Ectodermal cell (in vitro differentiated cells): ENCODE results near the gene HPX.

Experiments
- H3K27ac ChIP-seq: 2 replicates; pipeline ENCODE4 v1.7.0; 2013; ENCODE audit warnings: mild to moderate bottlenecking, low read depth, low read length; ENCODE audit not compliant: insufficient read depth, poor library complexity, severe bottlenecking
- H3K27me3 ChIP-seq: 2 replicates; pipeline ENCODE4 v1.7.0; 2013; ENCODE audit warnings: mild to moderate bottlenecking, low read length; ENCODE audit not compliant: insufficient read depth, control insufficient read depth, poor library complexity, severe bottlenecking
- H3K36me3 ChIP-seq: one replicate; pipeline ENCODE4 v1.7.0; 2013; ENCODE audit warnings: low read length; ENCODE audit not compliant: control insufficient read depth, insufficient read depth
- H3K4me1 ChIP-seq: one replicate; pipeline ENCODE4 v1.7.0; 2013; ENCODE audit warnings: low read length; ENCODE audit not compliant: control insufficient read depth, insufficient read depth
- H3K4me3 ChIP-seq: 2 replicates; pipeline ENCODE4 v1.7.0; 2013; ENCODE audit warnings: low read depth, low read length, control low read depth; ENCODE audit not compliant: insufficient read depth
- H3K9me3 ChIP-seq: 2 replicates; pipeline ENCODE4 v1.7.0; 2013; ENCODE audit warnings: mild to moderate bottlenecking, low read length, moderate library complexity; ENCODE audit not compliant: control insufficient read depth
- WGBS, 2 experiments: methylation state at CpG; one replicate each; pipeline ENCODE4 v1.1.7; 2013; ENCODE audit warnings: missing lambda C conversion rate in 2 of 2; 5-methylcytosine and 5-hydroxymethylcytosine counted together

HPX gene

GRCh38 chr11:6443269-6444003 lies 2.6 kb upstream of the HPX start:
- Histone ChIP-seq H3K36me3 (no peaks in the 10 kb centered on the region), H3K4me1 (no peaks in the 10 kb centered on the region), H3K27me3 (no peaks in the 10 kb centered on the region), H3K9me3 (no peaks in the 10 kb centered on the region), H3K27ac (no peak overlapping the region), H3K4me3 (no peak overlapping the region)
- WGBS, 2 experiments: 27 to 29% methylated on average over 5 of the region's 5 CpGs

GRCh38 chr11:6442441-6442840 lies 1.7 kb upstream of the HPX start:
- Histone ChIP-seq H3K9me3 (no peaks in the 10 kb centered on the region), H3K4me3 (no peak overlapping the region), H3K4me1 (no peaks in the 10 kb centered on the region), H3K27me3 (no peaks in the 10 kb centered on the region), H3K27ac (no peak overlapping the region), H3K36me3 (no peaks in the 10 kb centered on the region)
- WGBS, 2 experiments: 92 to 95% methylated on average over 4 of the region's 4 CpGs

- 40 to 48% methylated on average over 1 of the region's 1 CpG for WGBS, 2 experiments
- Histone ChIP-seq H3K9me3 (no peaks in the 10 kb centered on the region), H3K27ac (no peak overlapping the region)
These were observed 1.7 kb downstream of the HPX start for GRCh38 chr11:6438979-6439571.

GRCh38 chr11:6437993-6438392 lies 2.8 kb downstream of the HPX start:
- H3K27ac ChIP-seq: no peak overlapping the region
- no peaks in the 10 kb centered on the region for H3K9me3 ChIP-seq
- H3K36me3 ChIP-seq: no peaks in the 10 kb centered on the region
- no peak overlapping the region for H3K4me3 ChIP-seq
- 88 to 89% methylated on average over 3 of the region's 3 CpGs for WGBS, 2 experiments
- H3K4me1 ChIP-seq: no peaks in the 10 kb centered on the region
- H3K27me3 ChIP-seq: no peaks in the 10 kb centered on the region

More at GRCh38 chr11:6438979-6439571, 1.7 kb downstream of the HPX start:
- no peaks in the 10 kb centered on the region for H3K36me3 ChIP-seq
- no peaks in the 10 kb centered on the region for H3K27me3 ChIP-seq
- no peaks in the 10 kb centered on the region for H3K4me1 ChIP-seq
- no peak overlapping the region for H3K4me3 ChIP-seq

GRCh38 chr11:6437423-6437822 lies 3.4 kb downstream of the HPX start:
- Histone ChIP-seq H3K9me3 (no peaks in the 10 kb centered on the region), H3K4me3 (no peak overlapping the region), H3K4me1 (no peaks in the 10 kb centered on the region), H3K36me3 (no peaks in the 10 kb centered on the region), H3K27me3 (no peaks in the 10 kb centered on the region), H3K27ac (no peak overlapping the region)
- 91 to 92% methylated on average over 12 of the region's 12 CpGs for WGBS, 2 experiments

GRCh38 chr11:6433998-6434660 lies 6.7 kb downstream of the HPX start:
- Histone ChIP-seq H3K36me3 (no peaks in the 10 kb centered on the region), H3K4me1 (no peaks in the 10 kb centered on the region), H3K27ac (no peak overlapping the region), H3K4me3 (no peak overlapping the region), H3K27me3 (no peaks in the 10 kb centered on the region), H3K9me3 (no peaks in the 10 kb centered on the region)
- WGBS, 2 experiments: 87 to 89% methylated on average over 5 of the region's 5 CpGs

- Histone ChIP-seq H3K36me3 (no peaks in the 10 kb centered on the region), H3K4me1 (no peaks in the 10 kb centered on the region), H3K27me3 (no peaks in the 10 kb centered on the region), H3K4me3 (no peak overlapping the region), H3K9me3 (no peaks in the 10 kb centered on the region), H3K27ac (no peak overlapping the region)
- WGBS, 2 experiments: 91 to 92% methylated on average over 3 of the region's 3 CpGs
These were observed 8.9 kb downstream of the HPX start for GRCh38 chr11:6431861-6432260.

GRCh38 chr11:6427516-6427915 lies 13.3 kb downstream of the HPX start:
- no peaks in the 10 kb centered on the region for H3K36me3 ChIP-seq
- H3K9me3 ChIP-seq: no peaks in the 10 kb centered on the region
- no peak overlapping the region for H3K27ac ChIP-seq
- no peaks in the 10 kb centered on the region for H3K4me1 ChIP-seq
- no peak overlapping the region for H3K4me3 ChIP-seq
- H3K27me3 ChIP-seq: peaks cover 7% of the 10 kb centered on the region

- H3K27ac ChIP-seq: no peak overlapping the region
- no peak overlapping the region for H3K4me3 ChIP-seq
- peaks cover 23% of the 10 kb centered on the region for H3K27me3 ChIP-seq
- no peaks in the 10 kb centered on the region for H3K4me1 ChIP-seq
- 93 to 95% methylated on average over 3 of the region's 3 CpGs for WGBS, 2 experiments
- no peaks in the 10 kb centered on the region for H3K9me3 ChIP-seq
- no peaks in the 10 kb centered on the region for H3K36me3 ChIP-seq
These were observed 20.1 kb downstream of the HPX start for GRCh38 chr11:6420677-6421076.

GRCh38 chr11:6419009-6419631 lies 21.7 kb downstream of the HPX start, which contains the start of gene APBB1:
TSS of gene APBB1 (minus strand) at chr11:6419094. CDS start at chr11:6411347, 7,747 bp downstream.
- WGBS, 2 experiments: 0 to 1% methylated on average over 75 of the region's 75 CpGs
- no peaks in the 10 kb centered on the region for H3K4me1 ChIP-seq

More at GRCh38 chr11:6419009-6419631, 21.7 kb downstream of the HPX start, which contains the start of gene APBB1:
- Histone ChIP-seq H3K9me3 (no peaks in the 10 kb centered on the region), H3K27ac (no peak within 1 kb of the TSS), H3K27me3 (peaks cover 23% of the 10 kb centered on the region), H3K4me3 (peak within 1 kb of the TSS; percentile 76), H3K36me3 (no peaks in the 10 kb centered on the region)
